Neural progenitor cell (in vitro differentiated cells): ENCODE measurements around the gene FIG4. TPM values are rescaled to one million over a fixed set of nuclear protein-coding genes. Genes with fewer than 3 reads are reported as not detected.
"Not testable (repeated sequence)": the region's sequence is repeated elsewhere in the genome, so short reads cannot be mapped to it uniquely, and the experiment has no call there.

Source experiments
- DNase-seq: peaks from one replicate; pipeline ENCODE4 v3.0.0-alpha.2; 2016; ENCODE audit warnings: low spot score
- H2AFZ ChIP-seq: fragments of 200-600 bp; sonication (generic); replicated peaks from 2 replicates; pipeline ENCODE4 v1.6.1; 2016; ENCODE audit warnings: antibody characterized with exemption
- H3F3A ChIP-seq: fragments of 200-600 bp; sonication (generic); 2 replicates; pipeline ENCODE4 v1.6.1; 2016; ENCODE audit warnings: antibody characterized with exemption, low read depth
- H3K27ac ChIP-seq: fragments of 200-600 bp; sonication (generic); 2 replicates; pipeline ENCODE4 v1.5.1; 2016; ENCODE audit warnings: mild to moderate bottlenecking
- H3K27me3 ChIP-seq: fragments of 200-600 bp; sonication (generic); 2 replicates; pipeline ENCODE4 v1.6.1; 2016; ENCODE audit warnings: mild to moderate bottlenecking, moderate library complexity
- H3K36me3 ChIP-seq: fragments of 200-600 bp; sonication (generic); 2 replicates; pipeline ENCODE4 v1.5.1; 2016
- H3K4me1 ChIP-seq: fragments of 200-600 bp; sonication (generic); 2 replicates; pipeline ENCODE4 v1.6.1; 2016; ENCODE audit warnings: mixed run types
- H3K4me2 ChIP-seq: fragments of 200-600 bp; sonication (generic); 2 replicates; pipeline ENCODE4 v1.6.1; 2016
- H3K4me3 ChIP-seq: fragments of 200-600 bp; sonication (generic); 2 replicates; pipeline ENCODE4 v1.5.1; 2016
- H3K79me2 ChIP-seq: fragments of 200-600 bp; sonication (generic); 2 replicates; pipeline ENCODE4 v1.6.1; 2016; ENCODE audit warnings: low read depth
- H3K9ac ChIP-seq: fragments of 200-600 bp; sonication (generic); 2 replicates; pipeline ENCODE4 v1.6.1; 2016
- H3K9me3 ChIP-seq: fragments of 200-600 bp; sonication (generic); 2 replicates; pipeline ENCODE4 v1.5.1; 2016; ENCODE audit warnings: low read depth
- H4K20me1 ChIP-seq: fragments of 200-600 bp; sonication (generic); 2 replicates; pipeline ENCODE4 v1.6.1; 2016; ENCODE audit warnings: low read depth
- H3K27ac Mint-ChIP-seq: 3 replicates; pipeline ENCODE4 v1.8.0; 2021; ENCODE audit warnings: mixed read lengths
- H3K27me3 Mint-ChIP-seq: 2 replicates; pipeline ENCODE4 v1.8.0; 2022; ENCODE audit warnings: low read depth, mild to moderate bottlenecking, inconsistent platforms, moderate library complexity, mixed read lengths; ENCODE audit not compliant: insufficient read depth
- H3K36me3 Mint-ChIP-seq: 3 replicates; pipeline ENCODE4 v1.8.0; 2021; ENCODE audit warnings: mixed read lengths
- H3K4me1 Mint-ChIP-seq: 3 replicates; pipeline ENCODE4 v1.8.0; 2021; ENCODE audit warnings: mixed read lengths
- H3K4me3 Mint-ChIP-seq: 3 replicates; pipeline ENCODE4 v1.8.0; 2021; ENCODE audit warnings: mild to moderate bottlenecking, moderate library complexity, mixed read lengths
- H3K9me3 Mint-ChIP-seq: 3 replicates; pipeline ENCODE4 v1.8.0; 2020; ENCODE audit warnings: mixed read lengths
- CTCF ChIP-seq: fragments of 200-600 bp; sonication (generic); IDR thresholded peaks from 2 replicates; pipeline ENCODE4 v1.5.1; 2017; ENCODE audit warnings: antibody characterized with exemption, mild to moderate bottlenecking
- EZH2 ChIP-seq: fragments of 200-600 bp; sonication (generic); IDR thresholded peaks from 2 replicates; pipeline ENCODE4 v1.6.1; 2017; ENCODE audit warnings: antibody characterized with exemption, mild to moderate bottlenecking, moderate library complexity
- EZH2phosphoT487 ChIP-seq: fragments of 200-600 bp; sonication (generic); IDR thresholded peaks from 2 replicates; pipeline ENCODE4 v1.6.1; 2017; ENCODE audit warnings: antibody characterized with exemption
- total RNA-seq: library from RNA; depleted of rRNA; stranded (reverse); fragments of >200 nt; gene quantifications from 2 replicates; pipeline ENCODE4 v1.2.3, GENCODE V29; 2015; ENCODE audit warnings: low replicate concordance

Gene FIG4
- total RNA-seq, 1 donor from 2014 or later = 51.3 TPM

- Histone ChIP-seq H3K27me3 (no peaks in the 10 kb centered on the region), H3K36me3 (no peaks in the 10 kb centered on the region), H3K4me1 (no peaks in the 10 kb centered on the region), H2AFZ (no peak overlapping the region), H3K4me3 (no peak overlapping the region), H3K9me3 (no peaks in the 10 kb centered on the region), H3K27ac (no peak overlapping the region), H3K9ac (no peak overlapping the region), H3K79me2 (no peaks in the 10 kb centered on the region), H3F3A (no peaks in the 10 kb centered on the region), H3K4me2 (no peak overlapping the region), H4K20me1 (no peaks in the 10 kb centered on the region)
- no peaks in the 10 kb centered on the region for H3K36me3 Mint-ChIP-seq
- TF ChIP-seq EZH2 = no peak
- TF ChIP-seq EZH2phosphoT487 = no peak
- no peak for TF ChIP-seq CTCF
- H3K4me3 Mint-ChIP-seq = no peak overlapping the region
- no peaks in the 10 kb centered on the region for H3K27me3 Mint-ChIP-seq
- no peaks in the 10 kb centered on the region for H3K9me3 Mint-ChIP-seq
- no peaks in the 10 kb centered on the region for H3K4me1 Mint-ChIP-seq
- DNase-seq = no peak
- H3K27ac Mint-ChIP-seq = no peak overlapping the region
Measured at GRCh38 chr6:109853426-109853825, 162.3 kb downstream of the FIG4 start.

GRCh38 chr6:109853951-109854350 is 162.9 kb downstream of the FIG4 start:
- Mint-ChIP-seq H3K27me3 (no peaks in the 10 kb centered on the region), H3K36me3 (no peaks in the 10 kb centered on the region), H3K27ac (no peak overlapping the region), H3K4me3 (no peak overlapping the region), H3K4me1 (no peaks in the 10 kb centered on the region), H3K9me3 (no peaks in the 10 kb centered on the region)
- H3K27ac ChIP-seq = no peak overlapping the region
- H3K36me3 ChIP-seq = no peaks in the 10 kb centered on the region
- no peaks in the 10 kb centered on the region for H3K27me3 ChIP-seq
- DNase-seq = no peak
- H3K9ac ChIP-seq = no peak overlapping the region
- H3K9me3 ChIP-seq = no peaks in the 10 kb centered on the region
- no peak overlapping the region for H3K4me2 ChIP-seq
- no peak overlapping the region for H3K4me3 ChIP-seq
- H3K79me2 ChIP-seq = no peaks in the 10 kb centered on the region
- H2AFZ ChIP-seq = no peak overlapping the region
- TF ChIP-seq EZH2 (no peak), CTCF (no peak), EZH2phosphoT487 (no peak)
- H3K4me1 ChIP-seq = no peaks in the 10 kb centered on the region
- no peaks in the 10 kb centered on the region for H4K20me1 ChIP-seq
- H3F3A ChIP-seq = no peaks in the 10 kb centered on the region

GRCh38 chr6:109854541-109855308 is 163.6 kb downstream of the FIG4 start:
- TF ChIP-seq EZH2 (no peak), EZH2phosphoT487 (no peak), CTCF (no peak)
- Mint-ChIP-seq H3K4me1 (no peaks in the 10 kb centered on the region), H3K36me3 (no peaks in the 10 kb centered on the region)

GRCh38 chr6:109855476-109856040 is 164.5 kb downstream of the FIG4 start:
- not testable (repeated sequence) for H3K4me3 ChIP-seq

More at GRCh38 chr6:109854541-109855308, 163.6 kb downstream of the FIG4 start:
- Histone ChIP-seq H3K4me2 (no peak overlapping the region), H3K36me3 (no peaks in the 10 kb centered on the region), H3K4me1 (no peaks in the 10 kb centered on the region), H3K9ac (no peak overlapping the region), H3K4me3 (no peak overlapping the region), H3K27me3 (no peaks in the 10 kb centered on the region), H4K20me1 (no peaks in the 10 kb centered on the region), H3F3A (no peaks in the 10 kb centered on the region), H3K9me3 (no peaks in the 10 kb centered on the region), H3K79me2 (no peaks in the 10 kb centered on the region), H2AFZ (no peak overlapping the region), H3K27ac (no peak overlapping the region)
- Mint-ChIP-seq H3K27ac (no peak overlapping the region), H3K27me3 (no peaks in the 10 kb centered on the region), H3K9me3 (no peaks in the 10 kb centered on the region), H3K4me3 (no peak overlapping the region)
- no peak for DNase-seq

More at GRCh38 chr6:109855476-109856040, 164.5 kb downstream of the FIG4 start:
- not testable (repeated sequence) for H3K4me1 ChIP-seq, H3K36me3 Mint-ChIP-seq, H3K36me3 ChIP-seq, H3K4me2 ChIP-seq, H3K79me2 ChIP-seq, DNase-seq, H3K9me3 Mint-ChIP-seq, H3K27ac ChIP-seq, H4K20me1 ChIP-seq, H3K27me3 ChIP-seq, H2AFZ ChIP-seq, H3K4me1 Mint-ChIP-seq, H3K9me3 ChIP-seq, H3F3A ChIP-seq, H3K27me3 Mint-ChIP-seq, H3K9ac ChIP-seq, H3K4me3 Mint-ChIP-seq, H3K27ac Mint-ChIP-seq
